HepG2 (cell line): Measurements from ENCODE around the gene EFS. TPM values are rescaled to one million over a fixed set of nuclear protein-coding genes. Genes with fewer than 3 reads are reported as not detected.

ENCODE experiments used
- ARNT2 ChIP-seq: sonication (generic); formaldehyde crosslinking; IDR thresholded peaks from 2 replicates; pipeline ENCODE4 v1.8.0; 2022; ENCODE audit warnings: mild to moderate bottlenecking, low read depth, missing genetic modification reagents, moderate library complexity
- CC2D1A ChIP-seq: sonication (generic); formaldehyde crosslinking; IDR thresholded peaks from 2 replicates; pipeline ENCODE4 v1.8.1; 2023; ENCODE audit warnings: mild to moderate bottlenecking, missing genetic modification reagents
- DNMT3B ChIP-seq: conservative IDR thresholded peaks from 2 replicates; pipeline ENCODE4 v1.6.1; 2016; ENCODE audit warnings: missing biosample characterization, control low read depth
- EEA1 ChIP-seq: sonication (generic); formaldehyde crosslinking; IDR thresholded peaks from 2 replicates; pipeline ENCODE4 v1.5.1; 2020; ENCODE audit warnings: mild to moderate bottlenecking, missing genetic modification reagents, borderline replicate concordance
- HIVEP1 ChIP-seq: sonication (generic); formaldehyde crosslinking; IDR thresholded peaks from 2 replicates; pipeline ENCODE4 v1.4.0; 2020; ENCODE audit warnings: mild to moderate bottlenecking, missing genetic modification reagents
- LCORL ChIP-seq, 2 experiments: fragments of 450-650 bp in 1 of 2; sonication (generic) in 1 of 2; formaldehyde crosslinking in 1 of 2; IDR thresholded peaks; 2 replicates each; pipeline versions ENCODE4 v1.5.0 to v1.6.1; 2017 to 2020; ENCODE audit warnings: antibody characterized with exemption in 1 of 2, missing genetic modification reagents in 1 of 2
- NFKB2 ChIP-seq: sonication (generic); formaldehyde crosslinking; IDR thresholded peaks from 2 replicates; pipeline ENCODE4 v1.4.0; 2020; ENCODE audit warnings: missing genetic modification reagents, borderline replicate concordance
- NPAS2 ChIP-seq: sonication (generic); formaldehyde crosslinking; IDR thresholded peaks from 2 replicates; pipeline ENCODE4 v1.8.0; 2022; ENCODE audit warnings: mild to moderate bottlenecking, missing genetic modification reagents, borderline replicate concordance
- SOX6 ChIP-seq, 2 experiments: fragments of 450-650 bp in 1 of 2; sonication (generic) in 1 of 2; formaldehyde crosslinking in 1 of 2; IDR thresholded peaks; 2 replicates each; pipeline versions ENCODE4 v1.4.0 to v1.6.1; 2017 to 2020; ENCODE audit warnings: antibody characterized with exemption in 1 of 2, mild to moderate bottlenecking in 1 of 2, missing genetic modification reagents in 1 of 2
- TAF15 ChIP-seq: fragments of 200-400 bp; formaldehyde crosslinking; IDR thresholded peaks from one replicate; pipeline ENCODE4 v1.6.1; 2018; ENCODE audit warnings: mild to moderate bottlenecking, low read depth, low read length; ENCODE audit not compliant: poor library complexity, severe bottlenecking
- ZBTB33 ChIP-seq: sonication (generic); formaldehyde crosslinking; IDR thresholded peaks from 2 replicates; pipeline ENCODE4 v1.4.0; 2020; ENCODE audit warnings: missing genetic modification reagents
- ZNF430 ChIP-seq: sonication (generic); formaldehyde crosslinking; IDR thresholded peaks from 2 replicates; pipeline ENCODE4 v1.9.0; 2021; ENCODE audit warnings: mild to moderate bottlenecking, missing genetic modification reagents
- ZSCAN29 ChIP-seq: sonication (generic); formaldehyde crosslinking; conservative IDR thresholded peaks from 2 replicates; pipeline ENCODE4 v1.4.0; 2020; ENCODE audit warnings: mild to moderate bottlenecking, missing genetic modification reagents
- polyA plus RNA-seq, 8 experiments: library from polyadenylated mRNA; depleted of rRNA in 3 of 8; stranded (reverse) in 7 of 8; unstranded in 1 of 8; fragments of >200 nt; fragmentation: Illumina TruSeq in 4 of 8; extraction: Trizol in 4 of 8; gene quantifications; 2 replicates each; pipeline versions ENCODE4 v1.2.1 to v1.2.3, GENCODE V29; 2011 to 2016; ENCODE audit warnings: low read depth in 4 of 8, missing spikeins in 1 of 8, mixed read lengths in 1 of 8; ENCODE audit not compliant: insufficient read depth in 1 of 8
- total RNA-seq, 5 experiments: library from RNA; depleted of rRNA; stranded (reverse); fragments of >200 nt; fragmentation: Illumina TruSeq; extraction: Trizol; gene quantifications; 2 replicates each; pipeline ENCODE4 v1.2.3, GENCODE V29; 2016; ENCODE audit warnings: low read depth in 1 of 5
- TF ChIP-seq, protein P1 (sequence below): sonication (generic); formaldehyde crosslinking; IDR thresholded peaks from 2 replicates; pipeline ENCODE4 v1.4.0; 2020; ENCODE audit warnings: missing genetic modification reagents
- TF ChIP-seq, protein P2 (sequence below): IDR thresholded peaks from 2 replicates; pipeline ENCODE4 v1.6.1; 2016; ENCODE audit warnings: low read depth
- TF ChIP-seq, protein P3 (sequence below): sonication (generic); formaldehyde crosslinking; IDR thresholded peaks from 2 replicates; pipeline ENCODE4 v1.9.0; 2021; ENCODE audit warnings: missing genetic modification reagents, borderline replicate concordance

The EFS gene
- total and polyA plus RNA-seq, 2 of the 13 experiments (the other 11 are each of a cell fraction or from before 2014, with no cell fraction given): not detected

- TF ChIP-seq, protein P1, sequence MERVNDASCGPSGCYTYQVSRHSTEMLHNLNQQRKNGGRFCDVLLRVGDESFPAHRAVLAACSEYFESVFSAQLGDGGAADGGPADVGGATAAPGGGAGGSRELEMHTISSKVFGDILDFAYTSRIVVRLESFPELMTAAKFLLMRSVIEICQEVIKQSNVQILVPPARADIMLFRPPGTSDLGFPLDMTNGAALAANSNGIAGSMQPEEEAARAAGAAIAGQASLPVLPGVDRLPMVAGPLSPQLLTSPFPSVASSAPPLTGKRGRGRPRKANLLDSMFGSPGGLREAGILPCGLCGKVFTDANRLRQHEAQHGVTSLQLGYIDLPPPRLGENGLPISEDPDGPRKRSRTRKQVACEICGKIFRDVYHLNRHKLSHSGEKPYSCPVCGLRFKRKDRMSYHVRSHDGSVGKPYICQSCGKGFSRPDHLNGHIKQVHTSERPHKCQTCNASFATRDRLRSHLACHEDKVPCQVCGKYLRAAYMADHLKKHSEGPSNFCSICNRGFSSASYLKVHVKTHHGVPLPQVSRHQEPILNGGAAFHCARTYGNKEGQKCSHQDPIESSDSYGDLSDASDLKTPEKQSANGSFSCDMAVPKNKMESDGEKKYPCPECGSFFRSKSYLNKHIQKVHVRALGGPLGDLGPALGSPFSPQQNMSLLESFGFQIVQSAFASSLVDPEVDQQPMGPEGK (CRISPR knock-in tag): 0 out of 2 replicates have a peak, but pooled peaks have one; percentile 19
- no peak for TF ChIP-seq NPAS2 (CRISPR knock-in tag)
- no peak for TF ChIP-seq SOX6 (IDR thresholded peaks at IDR 0.05)
- TF ChIP-seq SOX6 (CRISPR knock-in tag; IDR thresholded peaks at IDR 0.05): no peak
- TF ChIP-seq ARNT2 (CRISPR knock-in tag): peak; percentile 44; the same call in 1 of the 2 replicates
- TF ChIP-seq, protein P2, sequence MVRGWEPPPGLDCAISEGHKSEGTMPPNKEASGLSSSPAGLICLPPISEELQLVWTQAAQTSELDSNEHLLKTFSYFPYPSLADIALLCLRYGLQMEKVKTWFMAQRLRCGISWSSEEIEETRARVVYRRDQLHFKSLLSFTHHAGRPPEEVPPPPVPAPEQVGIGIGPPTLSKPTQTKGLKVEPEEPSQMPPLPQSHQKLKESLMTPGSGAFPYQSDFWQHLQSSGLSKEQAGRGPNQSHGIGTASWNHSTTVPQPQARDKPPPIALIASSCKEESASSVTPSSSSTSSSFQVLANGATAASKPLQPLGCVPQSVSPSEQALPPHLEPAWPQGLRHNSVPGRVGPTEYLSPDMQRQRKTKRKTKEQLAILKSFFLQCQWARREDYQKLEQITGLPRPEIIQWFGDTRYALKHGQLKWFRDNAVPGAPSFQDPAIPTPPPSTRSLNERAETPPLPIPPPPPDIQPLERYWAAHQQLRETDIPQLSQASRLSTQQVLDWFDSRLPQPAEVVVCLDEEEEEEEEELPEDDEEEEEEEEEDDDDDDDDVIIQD (CRISPR knock-in tag): 0 out of 2 replicates have a peak, but pooled peaks have one; percentile 20
- no peak for TF ChIP-seq DNMT3B (CRISPR knock-in tag)
- TF ChIP-seq ZBTB33 (CRISPR knock-in tag): peak; percentile 28; the same call in 1 of the 2 replicates
- peak; percentile 61; the same call in 1 of the 2 replicates for TF ChIP-seq CC2D1A
- TF ChIP-seq TAF15: no peak
- TF ChIP-seq ZSCAN29 (CRISPR knock-in tag): no peak
- 0 out of 2 replicates have a peak, but pooled peaks have one; percentile 46 for TF ChIP-seq EEA1 (CRISPR knock-in tag)
- no peak; the same call in 1 of the 2 replicates for TF ChIP-seq NFKB2 (CRISPR knock-in tag)
- TF ChIP-seq, protein P3, sequence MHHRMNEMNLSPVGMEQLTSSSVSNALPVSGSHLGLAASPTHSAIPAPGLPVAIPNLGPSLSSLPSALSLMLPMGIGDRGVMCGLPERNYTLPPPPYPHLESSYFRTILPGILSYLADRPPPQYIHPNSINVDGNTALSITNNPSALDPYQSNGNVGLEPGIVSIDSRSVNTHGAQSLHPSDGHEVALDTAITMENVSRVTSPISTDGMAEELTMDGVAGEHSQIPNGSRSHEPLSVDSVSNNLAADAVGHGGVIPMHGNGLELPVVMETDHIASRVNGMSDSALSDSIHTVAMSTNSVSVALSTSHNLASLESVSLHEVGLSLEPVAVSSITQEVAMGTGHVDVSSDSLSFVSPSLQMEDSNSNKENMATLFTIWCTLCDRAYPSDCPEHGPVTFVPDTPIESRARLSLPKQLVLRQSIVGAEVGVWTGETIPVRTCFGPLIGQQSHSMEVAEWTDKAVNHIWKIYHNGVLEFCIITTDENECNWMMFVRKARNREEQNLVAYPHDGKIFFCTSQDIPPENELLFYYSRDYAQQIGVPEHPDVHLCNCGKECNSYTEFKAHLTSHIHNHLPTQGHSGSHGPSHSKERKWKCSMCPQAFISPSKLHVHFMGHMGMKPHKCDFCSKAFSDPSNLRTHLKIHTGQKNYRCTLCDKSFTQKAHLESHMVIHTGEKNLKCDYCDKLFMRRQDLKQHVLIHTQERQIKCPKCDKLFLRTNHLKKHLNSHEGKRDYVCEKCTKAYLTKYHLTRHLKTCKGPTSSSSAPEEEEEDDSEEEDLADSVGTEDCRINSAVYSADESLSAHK (CRISPR knock-in tag): no peak
- TF ChIP-seq ZNF430 (CRISPR knock-in tag): 0 out of 2 replicates have a peak, but pooled peaks have one; percentile 9
- TF ChIP-seq LCORL (IDR thresholded peaks at IDR 0.05): no peak
- TF ChIP-seq LCORL (CRISPR knock-in tag; IDR thresholded peaks at IDR 0.05): no peak
- peak; percentile 40; the same call in 1 of the 2 replicates for TF ChIP-seq HIVEP1
Observed at GRCh38 chr14:23307687-23308644, 57.0 kb downstream of the EFS start (continued).
